ENCODE results near the gene WFDC1. TPM values are rescaled to one million over a fixed set of nuclear protein-coding genes. Genes with fewer than 3 reads are reported as not detected.

The WFDC1 gene
- total RNA-seq, 1 donor from 2014 or later: 63.5 TPM

DNA sequence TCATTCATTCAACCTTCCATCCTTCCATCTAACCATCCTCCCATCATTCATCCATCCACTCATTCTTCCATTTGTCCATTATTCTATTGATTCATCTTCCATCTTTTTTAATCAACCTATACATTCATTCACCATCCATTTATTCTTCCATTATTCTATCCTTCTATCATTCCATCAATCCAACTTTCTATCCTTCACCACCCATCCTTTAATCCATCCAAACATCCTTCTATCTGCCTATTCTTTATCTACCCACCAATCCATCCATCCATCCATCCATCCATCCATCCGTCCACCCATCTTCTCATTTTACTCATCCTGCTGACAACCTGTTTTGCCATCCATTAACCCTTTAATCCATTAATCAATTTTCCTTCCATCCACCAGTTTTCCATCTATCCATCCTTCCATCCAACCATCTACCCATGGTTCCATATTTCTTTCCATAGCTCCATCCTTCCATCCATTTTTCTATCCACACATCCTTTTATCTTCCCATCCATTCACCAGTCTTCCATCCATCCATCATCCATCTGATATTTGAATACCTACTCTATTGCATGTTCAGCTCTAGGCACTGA is 21.8 kb upstream of the WFDC1 start:
- DNase-seq (ENCODE audit: low spot score): no peak

DNA sequence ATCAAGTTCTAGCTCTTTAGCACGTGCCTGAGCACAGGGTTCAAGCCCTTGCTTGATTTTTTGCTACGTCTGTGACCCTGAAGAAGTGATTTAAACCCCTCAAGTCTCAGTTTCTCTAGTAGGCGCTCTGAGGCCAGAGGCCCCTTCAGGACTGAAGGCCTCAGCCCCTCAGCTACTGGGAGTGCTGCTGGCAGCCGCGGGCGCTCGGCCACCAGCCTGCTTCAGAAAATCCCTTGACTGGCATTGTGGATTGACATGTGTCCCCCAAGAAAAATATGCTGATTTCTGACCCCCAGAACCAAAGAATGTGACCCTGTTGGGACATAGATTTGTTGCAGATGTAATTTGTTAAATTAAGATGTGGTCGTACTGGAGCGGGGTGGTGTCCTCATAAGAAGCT is 20.2 kb upstream of the WFDC1 start:
- no peak for DNase-seq (ENCODE audit: low spot score)

DNA sequence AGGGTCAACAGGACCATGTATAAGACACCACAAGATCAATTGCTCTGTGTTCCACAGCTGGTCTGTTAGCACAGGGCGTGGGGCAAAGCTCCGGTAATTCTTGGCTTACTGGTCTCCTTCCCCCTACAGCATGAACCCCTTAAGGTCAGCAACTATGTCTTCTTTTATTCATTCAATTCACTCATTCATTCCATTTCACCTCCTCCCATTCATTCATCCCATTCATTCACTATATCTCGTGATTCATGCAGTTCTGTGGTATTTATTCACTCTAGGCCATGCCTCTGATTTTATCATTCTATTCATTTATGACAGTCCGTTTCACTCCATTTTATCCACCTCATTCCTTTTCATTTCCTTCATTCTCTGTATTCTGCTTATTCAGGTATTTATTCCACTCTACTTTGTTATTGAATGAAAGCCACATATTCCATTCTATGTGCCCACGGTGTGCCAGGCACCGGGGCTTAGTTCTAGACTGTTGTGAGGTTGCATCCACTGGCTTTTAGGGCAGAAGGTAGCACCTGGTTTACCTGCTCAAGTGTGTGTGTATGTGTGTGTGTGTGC is 19.0 kb upstream of the WFDC1 start:
- no peak for DNase-seq (ENCODE audit: low spot score)

DNA sequence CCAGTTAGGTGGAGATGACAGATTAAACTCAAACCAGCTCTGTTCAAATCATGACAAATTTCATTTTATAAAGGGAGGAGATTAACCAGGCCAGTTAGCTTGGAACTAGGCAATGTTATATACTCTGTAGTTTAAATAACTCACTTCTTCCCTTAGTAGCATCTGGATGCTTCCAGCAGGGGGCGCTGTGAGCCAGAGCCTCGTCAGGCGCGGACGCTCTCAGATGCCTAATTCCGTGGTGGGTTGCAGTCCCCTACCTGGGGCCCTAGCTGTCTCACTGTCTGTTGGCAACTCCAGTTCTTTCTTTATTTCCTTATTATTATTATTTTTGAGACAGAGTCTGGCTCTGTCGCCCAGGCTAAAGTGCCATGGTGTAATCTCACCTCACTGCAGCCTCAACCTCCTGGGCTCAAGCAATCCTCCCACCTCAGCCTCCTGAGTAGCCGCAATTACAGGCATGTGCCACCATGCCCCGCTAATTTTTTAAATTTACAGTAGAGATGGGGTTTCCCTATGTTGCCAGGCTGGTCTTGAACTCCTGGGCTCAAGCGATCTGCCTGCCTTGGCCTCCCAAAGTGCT is 17.3 kb upstream of the WFDC1 start:
- DNase-seq (ENCODE audit: low spot score): peak; percentile 73

DNA sequence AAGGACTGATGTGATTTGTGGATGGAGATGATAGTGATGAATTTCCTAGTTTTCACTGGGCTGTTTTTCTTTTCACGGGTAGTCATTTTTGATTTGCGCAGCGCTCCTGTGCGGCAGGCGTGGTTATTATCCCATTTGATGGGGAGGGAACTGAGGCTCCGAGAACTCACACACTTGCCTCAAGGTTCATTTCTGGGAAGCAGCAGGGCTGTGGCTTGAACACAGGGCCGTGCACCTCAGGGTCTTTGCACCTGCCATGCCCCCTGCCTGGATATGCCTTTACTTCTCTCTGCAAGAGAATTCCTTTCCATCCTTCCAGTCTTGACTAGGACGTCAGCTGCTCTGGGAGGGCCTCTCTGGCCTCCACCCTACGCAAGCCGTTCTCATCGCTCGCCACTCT is 16.3 kb upstream of the WFDC1 start:
- DNase-seq (ENCODE audit: low spot score): no peak

DNA sequence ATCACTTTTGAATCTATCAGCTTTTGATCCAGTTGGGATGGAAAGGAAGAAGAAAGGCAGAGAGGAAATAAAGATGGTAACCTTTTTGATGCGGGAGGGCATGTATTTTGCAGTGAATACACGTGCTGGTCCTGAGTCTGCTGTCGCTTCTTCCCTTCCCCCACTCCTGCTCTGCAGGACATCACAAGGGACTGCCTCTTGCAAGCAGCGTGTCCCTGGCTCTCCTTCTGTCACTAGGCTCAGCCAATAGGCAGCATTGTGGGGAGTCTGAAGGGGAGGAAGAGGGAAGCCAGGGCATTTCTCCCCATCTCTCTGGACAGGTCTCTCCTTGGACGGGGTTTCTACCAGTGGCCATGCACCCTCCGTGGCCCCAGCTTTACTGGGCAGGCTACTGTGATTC is 15.7 kb upstream of the WFDC1 start:
- DNase-seq (ENCODE audit: low spot score): no peak

DNA sequence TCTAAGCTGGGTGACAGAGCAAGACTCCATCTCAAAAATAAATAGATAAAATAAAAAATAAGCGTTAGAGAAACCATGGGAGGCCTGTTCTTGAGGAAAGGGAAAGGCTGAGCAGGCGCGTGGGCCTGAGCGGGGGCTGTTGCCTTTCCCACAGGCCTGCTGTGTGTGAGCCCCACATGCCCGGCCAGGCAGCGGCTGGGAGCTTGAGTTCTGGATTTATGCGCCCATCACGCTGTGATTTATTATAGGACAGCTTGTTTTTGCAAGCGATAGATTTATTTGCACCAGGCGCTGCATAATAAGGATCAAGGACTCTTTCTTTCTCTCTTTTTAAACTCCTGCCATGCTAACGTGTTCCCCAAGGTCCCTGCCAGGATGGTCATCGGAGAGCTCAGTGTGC is 14.8 kb upstream of the WFDC1 start:
- no peak for DNase-seq (ENCODE audit: low spot score)

DNA sequence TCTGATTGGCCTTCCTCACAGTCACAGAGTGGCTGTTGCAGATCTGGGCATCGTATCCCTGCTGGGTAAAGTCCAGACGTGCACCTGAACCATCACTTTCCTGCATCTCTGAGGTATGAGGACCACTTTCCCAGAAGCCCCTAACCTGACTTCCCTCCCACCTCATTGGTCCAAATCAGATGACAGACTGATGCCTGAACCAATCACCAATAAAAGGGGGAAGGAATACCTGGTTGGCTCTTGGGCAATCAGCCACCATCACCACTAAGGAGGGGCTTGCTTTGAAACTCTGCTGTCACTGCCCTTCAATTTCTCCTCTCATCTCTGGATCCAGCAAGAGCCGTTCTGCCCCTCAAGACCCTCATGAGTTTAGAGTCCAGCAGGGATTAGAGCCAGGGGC is 13.6 kb upstream of the WFDC1 start:
- no peak for DNase-seq (ENCODE audit: low spot score)

DNA sequence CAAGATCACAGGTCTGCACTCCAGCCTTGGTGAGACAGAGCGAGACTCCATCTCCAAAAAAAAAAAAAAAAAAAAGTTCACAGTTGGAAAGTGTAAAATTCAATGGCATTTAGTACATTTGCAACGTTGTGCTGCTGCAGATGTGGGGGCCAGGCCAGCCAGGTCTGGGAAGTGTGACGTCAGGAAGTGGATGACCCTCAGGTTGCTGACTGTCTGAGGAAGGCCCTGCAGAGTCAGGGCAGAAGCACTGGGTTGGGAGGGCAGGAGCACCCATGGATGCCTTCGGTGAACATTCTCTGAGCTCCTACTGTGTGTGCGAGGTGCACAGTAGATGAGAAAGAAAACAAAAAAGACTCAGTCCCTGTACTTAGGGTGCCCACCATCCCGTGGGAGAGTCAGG is 12.1 kb upstream of the WFDC1 start:
- DNase-seq (ENCODE audit: low spot score): no peak

DNA sequence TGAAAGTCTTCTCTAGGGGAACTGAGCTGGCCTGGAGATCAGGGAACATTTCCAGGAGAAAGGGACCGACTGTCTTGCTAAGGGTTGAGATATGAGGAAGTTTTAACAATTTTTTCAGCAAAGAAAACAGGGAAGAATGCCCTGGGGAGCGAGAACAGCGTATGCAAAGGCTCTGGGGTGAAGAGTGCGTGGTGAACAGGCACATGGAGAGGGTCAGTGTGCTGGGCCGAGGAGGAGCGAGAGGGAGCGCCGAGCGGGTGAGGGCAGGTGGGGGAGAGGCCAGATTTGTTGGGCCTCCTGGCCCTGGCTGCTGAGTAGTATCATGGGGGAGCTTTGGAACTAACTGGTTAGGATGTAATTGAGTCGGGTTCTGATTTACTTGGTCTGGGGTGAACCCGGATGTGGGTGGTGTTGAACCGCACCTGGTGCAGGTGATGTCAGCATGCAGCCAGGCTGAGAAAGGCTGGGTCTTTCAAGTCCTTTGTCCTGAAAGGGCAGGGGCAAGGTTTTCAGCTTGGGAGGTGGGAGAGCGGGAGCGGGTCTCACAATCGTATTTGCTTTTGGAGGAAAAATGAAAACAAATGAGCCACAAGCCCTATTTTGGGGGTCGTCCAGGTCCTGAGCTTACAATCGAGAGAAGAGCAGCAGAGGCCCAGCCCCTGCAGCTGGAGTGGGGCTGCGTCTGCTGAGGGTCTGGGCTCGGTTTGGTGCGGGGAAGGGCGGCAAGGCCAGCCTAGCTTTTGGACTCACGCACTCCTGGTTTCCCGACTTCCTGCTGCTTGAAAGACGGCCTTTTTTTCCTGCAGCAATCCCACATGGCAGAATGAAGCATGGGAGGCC is 11.1 kb upstream of the WFDC1 start:
- no peak for DNase-seq (ENCODE audit: low spot score)

DNA sequence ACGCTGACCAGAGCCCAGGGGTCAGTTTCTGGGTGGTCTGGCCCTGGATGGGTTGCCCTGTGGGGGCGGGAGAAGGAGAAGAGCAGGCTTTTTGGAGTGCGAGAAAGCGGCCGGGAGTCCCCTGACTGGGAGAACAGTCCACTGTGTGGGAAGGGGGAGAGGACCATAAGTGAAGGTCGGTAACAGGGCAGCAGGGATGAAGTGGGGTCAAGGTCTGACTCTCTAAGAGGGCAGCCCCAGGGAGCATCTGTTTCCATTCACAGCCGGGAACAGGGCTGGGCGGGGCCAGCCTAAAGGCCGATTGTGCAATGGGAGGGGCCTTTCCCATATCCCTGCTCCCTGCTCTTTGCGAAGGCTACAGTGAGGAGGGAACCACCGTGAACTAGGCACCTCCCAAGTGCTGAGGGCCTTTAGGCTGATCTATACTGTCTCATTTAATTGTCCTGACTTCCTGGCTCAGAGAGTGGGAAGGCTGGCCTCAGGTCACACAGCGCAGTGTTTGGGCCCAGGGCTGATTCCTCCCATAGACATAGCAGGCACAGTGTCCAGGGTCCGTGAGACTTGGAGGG is 10.4 kb upstream of the WFDC1 start:
- peak; percentile 76 for DNase-seq (ENCODE audit: low spot score)

DNA sequence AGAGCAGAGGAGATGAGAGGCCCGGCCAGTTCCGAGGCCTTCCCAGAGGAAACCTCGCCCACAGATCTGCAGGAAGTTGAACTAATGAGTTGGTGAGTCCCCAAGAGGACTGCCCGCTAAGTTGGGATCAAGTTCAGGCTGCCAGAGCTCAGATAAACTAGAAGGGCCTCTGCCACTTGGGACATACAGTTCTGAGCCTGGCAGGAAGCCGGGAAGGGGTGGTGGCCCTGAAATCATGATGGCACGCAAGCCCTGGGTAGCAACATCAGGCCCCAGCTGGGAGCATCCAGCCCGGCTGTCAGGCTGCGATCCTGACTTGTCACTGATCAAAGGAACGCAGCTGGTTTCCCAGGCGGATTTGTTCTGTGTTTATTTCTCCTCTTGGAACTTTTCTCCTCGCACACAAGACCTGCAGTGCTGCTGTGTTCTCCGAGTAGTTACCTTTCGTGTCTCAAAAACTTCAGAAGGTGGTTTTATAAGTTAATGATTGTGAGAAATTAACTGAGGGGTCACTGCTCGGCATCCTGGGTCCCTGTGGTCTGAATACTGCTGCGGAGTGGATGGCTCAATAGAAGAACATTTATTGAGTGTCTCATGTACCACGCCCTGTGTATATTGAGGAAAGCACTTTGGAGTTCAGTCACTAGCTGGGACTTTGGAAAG is 8.0 kb upstream of the WFDC1 start:
- DNase-seq (ENCODE audit: low spot score): peak; percentile 84

DNA sequence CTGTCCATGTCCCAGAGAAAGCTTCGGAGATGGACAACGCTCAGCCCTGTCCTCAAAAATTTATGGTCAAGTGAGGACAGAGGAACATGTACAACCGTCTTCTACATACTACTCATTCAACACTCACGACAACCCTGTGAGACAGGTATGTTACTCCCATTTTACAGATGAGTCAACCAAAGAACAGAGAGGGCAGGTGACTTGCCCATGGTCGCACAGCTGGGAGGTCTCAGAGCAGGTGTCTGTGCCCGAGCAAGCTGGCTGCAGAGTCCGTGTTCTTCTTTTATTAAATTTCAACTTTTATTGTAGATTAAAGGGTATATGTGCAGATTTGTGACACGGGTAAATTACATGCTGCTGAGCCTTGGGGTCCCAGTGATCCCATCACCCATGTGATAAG is 5.8 kb upstream of the WFDC1 start:
- DNase-seq (ENCODE audit: low spot score): no peak

DNA sequence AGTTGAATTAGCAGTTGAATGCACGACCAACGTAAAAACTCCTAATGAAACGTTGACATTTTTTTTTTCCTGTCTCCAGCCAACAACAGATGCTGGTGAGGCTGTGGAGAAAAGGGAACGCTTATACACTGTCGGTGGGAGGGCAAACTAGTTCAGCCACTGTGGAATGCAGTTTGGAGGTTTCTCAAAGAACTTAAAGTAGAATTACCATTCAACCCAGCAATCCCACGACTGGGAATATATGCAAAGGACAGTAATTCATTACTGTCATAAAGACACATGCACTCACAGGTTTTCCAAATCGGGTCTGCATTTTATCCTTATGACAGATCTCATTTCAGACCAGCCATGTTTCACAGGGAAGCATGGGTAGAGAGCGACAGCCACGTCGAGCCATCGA is 3.5 kb upstream of the WFDC1 start:
- DNase-seq (ENCODE audit: low spot score): no peak

DNA sequence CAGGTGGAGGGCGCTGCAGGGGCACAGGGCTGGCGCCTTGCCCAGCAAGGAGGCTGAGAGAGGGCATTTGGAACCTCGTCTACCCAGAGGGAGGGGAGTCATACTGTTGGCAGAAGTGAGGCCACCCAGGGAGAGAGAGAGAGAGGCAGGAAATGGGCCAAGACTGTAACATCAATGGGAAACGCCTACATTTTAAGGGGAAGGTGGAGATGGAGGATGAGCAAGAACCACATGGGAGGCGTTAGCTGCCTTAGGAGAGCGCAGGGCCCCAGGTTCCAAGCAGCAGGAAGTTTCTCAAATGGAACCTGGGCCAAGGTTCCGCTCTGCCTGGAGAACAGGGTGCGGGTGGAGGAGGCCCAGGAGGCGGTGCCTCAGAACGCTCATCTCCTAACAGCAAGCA is 2.7 kb upstream of the WFDC1 start:
- no peak for DNase-seq (ENCODE audit: low spot score)

DNA sequence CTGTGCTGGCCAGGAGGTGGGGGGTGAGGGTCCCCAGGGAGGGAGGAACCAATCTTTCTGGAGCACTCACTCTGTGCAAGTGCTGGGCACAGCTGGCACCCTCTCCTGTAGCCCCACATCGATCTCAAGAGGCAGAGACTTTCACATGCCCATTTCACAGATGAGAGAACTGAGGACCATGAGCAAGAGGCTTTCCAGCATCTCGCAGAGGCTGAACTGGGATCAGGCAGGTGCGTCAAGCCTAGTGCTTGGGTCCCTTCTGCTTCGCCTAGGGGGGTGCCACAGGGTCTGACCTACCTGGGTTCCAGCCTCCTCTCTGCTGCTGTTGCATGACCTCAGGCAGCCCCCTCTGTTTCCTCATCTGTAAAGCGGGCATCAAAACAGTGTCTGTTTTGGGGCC is 1.3 kb upstream of the WFDC1 start:
- no peak for DNase-seq (ENCODE audit: low spot score)

DNA sequence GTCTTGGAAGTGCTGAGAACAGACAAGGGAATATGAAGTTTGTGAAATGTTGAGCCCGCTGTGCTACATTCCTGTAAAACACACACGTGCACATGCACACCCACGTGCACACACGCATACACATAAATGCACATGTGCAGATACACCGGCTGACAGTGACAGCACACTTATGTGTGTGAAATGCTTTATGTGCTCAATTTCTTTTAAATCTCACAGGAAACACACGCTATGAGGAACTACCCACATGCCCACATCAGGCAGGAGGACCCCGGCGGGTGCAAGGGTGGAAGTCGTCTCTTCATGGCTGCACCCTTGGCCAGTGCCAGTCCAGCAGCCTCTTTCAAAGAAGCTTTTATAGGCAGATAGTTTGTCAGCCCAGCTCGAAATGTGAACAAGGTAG is 561 bp upstream of the WFDC1 start:
- DNase-seq (ENCODE audit: low spot score): no peak

DNA sequence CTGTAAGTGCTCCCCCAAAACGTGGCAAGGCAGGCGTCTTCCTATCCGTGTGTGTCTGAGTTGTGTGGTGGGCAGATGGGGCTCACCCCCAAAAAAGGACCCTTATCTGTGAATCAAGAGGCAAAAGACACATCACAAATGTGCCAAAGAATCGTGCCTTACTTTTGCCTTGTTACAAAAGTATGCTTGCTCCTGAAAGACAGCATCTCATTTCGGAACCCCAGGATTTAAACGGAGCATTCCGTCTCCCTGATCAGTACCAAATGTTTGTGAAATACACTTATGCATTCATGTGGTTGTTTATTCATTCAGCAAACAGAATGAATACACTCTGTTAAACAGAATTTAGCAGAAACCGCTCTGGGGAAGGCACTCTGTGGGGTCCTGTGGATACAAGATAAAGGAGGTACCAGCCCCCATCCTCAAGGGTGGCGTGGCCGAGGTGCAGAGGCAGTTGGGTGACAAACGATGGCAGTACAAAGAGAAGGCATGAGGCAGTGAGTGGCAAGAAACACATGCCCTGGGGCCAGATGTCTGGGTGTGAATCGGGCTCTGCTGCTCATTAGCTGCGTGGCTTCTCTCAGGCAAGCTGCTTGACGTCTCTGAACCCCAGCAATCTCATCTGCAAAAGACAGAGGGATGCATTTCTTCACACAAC is 654 bp downstream of the WFDC1 start:
- DNase-seq (ENCODE audit: low spot score): no peak

DNA sequence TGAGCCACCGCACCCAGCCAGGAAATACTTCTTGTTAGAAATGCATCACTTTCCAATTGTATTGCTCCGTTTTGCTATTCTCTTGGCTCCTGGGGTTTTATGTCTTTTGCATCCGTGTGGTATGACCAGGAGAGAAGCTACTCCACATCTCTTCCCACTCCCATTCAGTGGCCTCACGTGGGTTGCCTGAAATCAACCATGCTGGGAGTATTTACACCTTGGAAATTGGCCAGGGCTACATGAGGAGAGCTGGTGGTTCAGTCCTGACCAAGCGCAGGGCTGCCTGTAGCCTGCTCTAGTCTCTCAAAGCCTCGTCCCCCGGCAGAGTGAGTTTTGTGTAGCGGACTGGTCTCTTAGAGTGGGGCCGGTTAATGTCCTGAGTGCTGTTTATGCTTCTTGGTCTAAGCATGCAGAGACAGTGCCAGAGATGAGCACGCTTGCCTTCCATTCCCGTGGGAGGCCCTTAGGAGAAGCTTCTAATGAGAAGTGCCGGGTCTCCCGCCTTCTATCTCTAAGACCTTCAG is 3.8 kb downstream of the WFDC1 start:
- no peak for DNase-seq (ENCODE audit: low spot score)

DNA sequence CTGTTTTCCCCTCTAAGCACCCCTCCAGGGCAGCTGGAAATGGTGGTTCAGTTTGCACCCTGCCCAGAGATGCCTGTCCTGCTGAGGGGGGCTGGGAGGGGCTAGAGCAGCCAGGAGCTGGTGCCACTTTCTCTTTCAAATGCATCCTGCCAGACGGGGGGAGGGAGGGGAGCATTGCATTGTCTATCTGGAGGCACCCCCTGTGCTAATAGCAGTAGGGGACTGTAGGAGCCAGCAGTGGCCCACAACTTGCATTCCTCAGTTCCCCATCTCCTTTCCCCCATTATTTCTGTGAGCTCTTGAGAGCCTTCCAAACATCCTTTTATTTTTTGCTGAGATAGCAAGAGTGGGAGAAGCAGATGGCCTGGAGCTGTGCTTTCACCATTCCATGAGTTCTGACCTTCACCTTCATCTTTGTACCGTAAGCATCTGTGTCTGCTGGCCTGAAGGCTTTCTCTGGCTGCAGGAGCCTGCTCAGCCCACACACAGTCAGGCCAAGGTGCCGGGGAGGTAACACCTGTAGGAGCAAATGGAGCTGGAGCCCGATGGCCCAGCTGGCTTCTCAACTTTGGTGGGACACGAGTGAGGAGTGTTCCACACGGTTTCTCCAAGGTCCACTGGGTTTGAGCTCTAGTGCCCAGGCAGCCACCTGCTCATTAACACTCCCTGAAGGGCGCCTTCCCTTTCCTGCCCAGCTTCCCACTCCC is 5.2 kb downstream of the WFDC1 start:
- no peak for DNase-seq (ENCODE audit: low spot score)

All from ureter (tissue), 1 donor.